Neural cell (in vitro differentiated cells): ENCODE data around the gene PSEN1.

ENCODE experiments used
- EP300 ChIP-seq: fragments of 450-650 bp; conservative IDR thresholded peaks from 2 replicates; pipeline ENCODE4 v1.6.1; 2014; ENCODE audit warnings: antibody characterized with exemption, mild to moderate bottlenecking, moderate library complexity; ENCODE audit not compliant: poor library complexity, severe bottlenecking
- EZH2 ChIP-seq: fragments of 200-600, 300-800 bp; shearing (Covaris generic), sonication (generic); IDR thresholded peaks from 2 replicates; pipeline ENCODE4 v1.6.1; 2014; ENCODE audit warnings: antibody characterized with exemption, low read length, borderline replicate concordance, mild to moderate bottlenecking; ENCODE audit not compliant: insufficient read depth, poor library complexity, severe bottlenecking
- POLR2AphosphoS5 ChIP-seq: IDR thresholded peaks from 2 replicates; pipeline ENCODE4 v1.6.1; 2012
- TF ChIP-seq, protein P1 (sequence below): fragments of 450-650 bp; IDR thresholded peaks from 2 replicates; pipeline ENCODE4 v1.5.1; 2014; ENCODE audit warnings: antibody characterized with exemption, mild to moderate bottlenecking, moderate library complexity; ENCODE audit not compliant: poor library complexity, severe bottlenecking

DNA sequence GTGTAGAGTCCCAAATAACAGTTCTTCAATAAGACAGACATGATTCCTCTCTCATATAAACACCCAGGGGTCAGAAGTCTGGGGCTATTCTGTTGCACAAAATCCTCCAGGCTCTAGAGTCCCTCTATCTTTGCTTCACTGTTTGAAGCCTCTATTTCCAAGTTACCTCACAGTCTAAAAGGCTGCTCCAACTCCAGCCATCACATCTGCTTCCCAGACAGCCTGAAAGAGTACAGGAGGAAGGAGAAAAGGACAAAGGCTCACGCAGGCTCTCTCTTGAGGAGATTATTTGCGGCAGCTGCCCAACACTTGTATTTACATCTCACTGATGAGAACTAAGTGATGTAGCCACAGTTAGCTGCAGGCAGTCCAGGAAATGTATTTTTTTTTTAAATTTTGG is 107.4 kb downstream of the PSEN1 start:
- TF ChIP-seq, protein P1, sequence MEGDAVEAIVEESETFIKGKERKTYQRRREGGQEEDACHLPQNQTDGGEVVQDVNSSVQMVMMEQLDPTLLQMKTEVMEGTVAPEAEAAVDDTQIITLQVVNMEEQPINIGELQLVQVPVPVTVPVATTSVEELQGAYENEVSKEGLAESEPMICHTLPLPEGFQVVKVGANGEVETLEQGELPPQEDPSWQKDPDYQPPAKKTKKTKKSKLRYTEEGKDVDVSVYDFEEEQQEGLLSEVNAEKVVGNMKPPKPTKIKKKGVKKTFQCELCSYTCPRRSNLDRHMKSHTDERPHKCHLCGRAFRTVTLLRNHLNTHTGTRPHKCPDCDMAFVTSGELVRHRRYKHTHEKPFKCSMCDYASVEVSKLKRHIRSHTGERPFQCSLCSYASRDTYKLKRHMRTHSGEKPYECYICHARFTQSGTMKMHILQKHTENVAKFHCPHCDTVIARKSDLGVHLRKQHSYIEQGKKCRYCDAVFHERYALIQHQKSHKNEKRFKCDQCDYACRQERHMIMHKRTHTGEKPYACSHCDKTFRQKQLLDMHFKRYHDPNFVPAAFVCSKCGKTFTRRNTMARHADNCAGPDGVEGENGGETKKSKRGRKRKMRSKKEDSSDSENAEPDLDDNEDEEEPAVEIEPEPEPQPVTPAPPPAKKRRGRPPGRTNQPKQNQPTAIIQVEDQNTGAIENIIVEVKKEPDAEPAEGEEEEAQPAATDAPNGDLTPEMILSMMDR = no peak
- TF ChIP-seq EZH2 = no peak
- TF ChIP-seq EP300 = no peak
- no peak for TF ChIP-seq POLR2AphosphoS5
